Erythroblast (primary cell): Measurements from ENCODE around the gene COQ4.

Experiments
- GATA1 ChIP-seq: IDR thresholded peaks from 2 replicates; pipeline ENCODE4 v1.6.1; 2011; ENCODE audit warnings: low read depth, mild to moderate bottlenecking, control low read depth, low read length, moderate library complexity
- POLR2A ChIP-seq: IDR thresholded peaks from 2 replicates; pipeline ENCODE4 v1.6.1; 2011; ENCODE audit warnings: mild to moderate bottlenecking, low read length

DNA sequence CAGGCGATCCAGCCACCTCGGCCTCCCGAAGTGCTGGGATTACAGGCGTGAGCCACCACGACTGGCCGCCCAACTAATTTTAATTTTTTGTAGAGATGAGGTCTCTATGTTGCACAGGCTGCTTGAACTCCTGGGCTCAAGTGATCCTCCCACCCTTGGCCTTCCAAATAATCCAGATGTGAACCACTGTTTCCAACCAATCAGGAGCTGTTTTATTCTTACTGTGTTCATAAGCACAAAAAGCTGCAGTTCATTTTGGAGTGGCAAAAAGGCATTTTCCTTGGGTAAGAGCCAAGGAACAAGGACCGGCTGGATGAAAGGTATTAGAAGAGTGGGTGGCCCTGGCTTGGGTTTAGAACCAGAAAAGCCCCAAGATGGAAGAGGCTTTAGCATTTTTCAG is 12.5 kb downstream of the COQ4 start:
- TF ChIP-seq POLR2A (no peak), GATA1 (no peak)
